K562 (cell line): ENCODE data around the gene FOLR2. TPM values are rescaled to one million over a fixed set of nuclear protein-coding genes. Genes with fewer than 3 reads are reported as not detected.

Experiments used
- ATAC-seq: fragments of 200-7000 bp; cut with Tn5 transposase; 3 replicates; pipeline ENCODE4 v1.9.1; 2020; ENCODE audit warnings: moderate library complexity
- BruUV-seq: library from RNA; stranded (reverse); fragments of 400-500 nt; replicated peaks from 2 replicates; lab custom pipeline; 2021; lab: Mats Ljungman, UMichigan
- CTCF ChIA-PET: fragments of 300-600 bp; formaldehyde crosslinking; extraction: SDS; loops from one replicate; lab custom pipeline; 2021; ENCODE audit warnings: low intra/inter-chr PET ratio; lab: Yijun Ruan, JAX
- POLR2A ChIA-PET: fragments of 300-600, 350-650 bp; sonication (Branson Sonifier 250); formaldehyde crosslinking; extraction: SDS; loops from one replicate; lab custom pipeline; 2021; ENCODE audit warnings: antibody characterized with exemption, inconsistent platforms; lab: Yijun Ruan, JAX
- DNase-seq, 4 experiments: peaks; one replicate each; pipeline versions ENCODE4 v3.0.0 to v3.0.0-alpha.2; 2011 to 2018; ENCODE audit warnings: low spot score in 3 of 4, mixed read lengths in 3 of 4; ENCODE audit errors: extremely low read depth in 1 of 4
- FAIRE-seq: peaks from 2 replicates; lab custom pipeline; 2011; peaks lifted over from hg19 to GRCh38; lab: Jason Lieb, UNC
- H2AFZ ChIP-seq: 2 replicates; pipeline ENCODE4 v1.6.0; 2011; ENCODE audit warnings: low read depth, low read length, control low read depth, inconsistent platforms
- H3K27ac ChIP-seq: fragments of 200-600 bp; 3 replicates; pipeline ENCODE4 v1.8.0; 2011; ENCODE audit warnings: low read depth, mild to moderate bottlenecking, control low read depth, inconsistent platforms, low read length, moderate library complexity, mixed read lengths; ENCODE audit errors: extremely low read depth
- H3K27me3 ChIP-seq, 2 experiments: fragments of 300-600 bp in 1 of 2; 2 replicates in 1 of 2; 3 replicates in 1 of 2; pipeline versions ENCODE4 v1.6.0 to v1.8.0; 2011; ENCODE audit warnings: inconsistent platforms in 2 of 2, low read length in 2 of 2, mild to moderate bottlenecking in 1 of 2, mixed read lengths in 1 of 2, moderate library complexity in 1 of 2; ENCODE audit not compliant: control insufficient read depth in 2 of 2, insufficient read depth in 2 of 2
- H3K36me3 ChIP-seq: fragments of 300-600 bp; 3 replicates; pipeline ENCODE4 v1.8.0; 2011; ENCODE audit warnings: mild to moderate bottlenecking, low read length, inconsistent platforms; ENCODE audit not compliant: control insufficient read depth, insufficient read depth
- H3K4me1 ChIP-seq, 2 experiments: fragments of 200-600 bp in 1 of 2; replicated peaks in 1 of 2; 2 replicates in 1 of 2; 3 replicates in 1 of 2; pipeline versions ENCODE4 v1.5.1 to v1.8.0; 2011; ENCODE audit warnings: inconsistent platforms in 2 of 2, low read length in 2 of 2, mild to moderate bottlenecking in 1 of 2, mixed read lengths in 1 of 2, moderate library complexity in 1 of 2; ENCODE audit not compliant: control insufficient read depth in 2 of 2, insufficient read depth in 2 of 2
- H3K4me2 ChIP-seq: 2 replicates; pipeline ENCODE4 v1.6.1; 2011; ENCODE audit warnings: low read length, control low read depth, inconsistent platforms, mixed read lengths; ENCODE audit not compliant: insufficient read depth
- H3K4me3 ChIP-seq: fragments of 200-600 bp; sonication (generic), shearing (Covaris generic); 2 replicates; pipeline ENCODE4 v1.5.1; 2016; ENCODE audit warnings: control low read depth, inconsistent platforms
- H3K79me2 ChIP-seq: fragments of 200-600 bp; 3 replicates; pipeline ENCODE4 v1.8.0; 2011; ENCODE audit warnings: low read length, inconsistent platforms; ENCODE audit not compliant: control insufficient read depth, insufficient read depth
- H3K9ac ChIP-seq, 2 experiments: 2 replicates each; pipeline versions ENCODE4 v1.6.0 to v1.6.1; 2011; ENCODE audit warnings: low read depth in 2 of 2, low read length in 2 of 2, control low read depth in 1 of 2, inconsistent platforms in 1 of 2, mild to moderate bottlenecking in 1 of 2, mixed read lengths in 1 of 2; ENCODE audit not compliant: insufficient read depth in 1 of 2
- H3K9me1 ChIP-seq: one replicate; pipeline ENCODE4 v1.6.0; 2011; ENCODE audit warnings: inconsistent platforms, mild to moderate bottlenecking, low read length, moderate library complexity; ENCODE audit not compliant: control insufficient read depth, insufficient read depth
- H3K9me3 ChIP-seq: replicated peaks from 2 replicates; pipeline ENCODE4 v1.5.1; 2011; ENCODE audit warnings: low read depth, low read length, inconsistent platforms; ENCODE audit not compliant: control insufficient read depth, insufficient read depth
- H4K20me1 ChIP-seq: replicated peaks from 2 replicates; pipeline ENCODE4 v1.6.1; 2011; ENCODE audit warnings: low read length, inconsistent platforms, mixed read lengths; ENCODE audit not compliant: control insufficient read depth, insufficient read depth
- CHD1 ChIP-seq: fragments of 200-600 bp; sonication (generic); IDR thresholded peaks from one replicate; pipeline ENCODE4 v1.6.1; 2012; ENCODE audit warnings: mild to moderate bottlenecking, moderate library complexity, low read length, inconsistent platforms
- HNRNPUL1 ChIP-seq: fragments of 200-400 bp; formaldehyde crosslinking; IDR thresholded peaks from 2 replicates; pipeline ENCODE4 v1.6.1; 2017; ENCODE audit warnings: low read length
- MAFG ChIP-seq: fragments of 450-650 bp; conservative IDR thresholded peaks from 2 replicates; pipeline ENCODE4 v1.6.1; 2016; ENCODE audit warnings: missing genetic modification characterization, missing compliant biosample characterization
- NR1H2 ChIP-seq: sonication (generic); formaldehyde crosslinking; IDR thresholded peaks from 2 replicates; pipeline ENCODE4 v1.4.0; 2020; ENCODE audit warnings: mild to moderate bottlenecking, missing genetic modification reagents
- POU5F1 ChIP-seq: fragments of 150-350 bp; IDR thresholded peaks from 2 replicates; pipeline ENCODE4 v1.6.1; 2014; ENCODE audit warnings: borderline replicate concordance, low read length, low read depth, mild to moderate bottlenecking; ENCODE audit not compliant: partially characterized antibody
- SIN3A ChIP-seq, 2 experiments: fragments of 150-350 bp in 1 of 2; IDR thresholded peaks; 2 replicates each; pipeline ENCODE4 v1.6.1; 2011 to 2016; ENCODE audit warnings: borderline replicate concordance in 2 of 2, low read depth in 2 of 2, low read length in 2 of 2, mild to moderate bottlenecking in 2 of 2, moderate library complexity in 2 of 2; ENCODE audit not compliant: control insufficient read depth in 1 of 2
- SPI1 ChIP-seq: IDR thresholded peaks from 2 replicates; pipeline ENCODE4 v1.6.1; 2011; ENCODE audit warnings: low read depth, low read length, control low read depth, borderline replicate concordance
- ZNF561 ChIP-seq: fragments of 450-650 bp; formaldehyde crosslinking; conservative IDR thresholded peaks from 2 replicates; pipeline ENCODE4 v1.4.0; 2020; ENCODE audit warnings: mild to moderate bottlenecking, moderate library complexity
- ZNF830 ChIP-seq: fragments of 250-450 bp; sonication (Bioruptor Pico); IDR thresholded peaks from 2 replicates; pipeline ENCODE4 v1.5.0; 2021; ENCODE audit warnings: mild to moderate bottlenecking
- ZSCAN29 ChIP-seq: fragments of 450-650 bp; IDR thresholded peaks from 2 replicates; pipeline ENCODE4 v1.6.1; 2017
- WGBS: fragments of 100-300 bp; shearing (Covaris generic); methylation state at CpG from one replicate; pipeline ENCODE4 v1.1.6; 2016; ENCODE audit warnings: low coverage, mixed read lengths; ENCODE audit not compliant: insufficient coverage; ENCODE audit errors: missing lambda C conversion rate; 5-methylcytosine and 5-hydroxymethylcytosine counted together
- in situ Hi-C: fragments of 300-500 bp; cut with MboI; formaldehyde crosslinking; loops from 4 replicates; pipeline ENCODE4 v1.15.0; 2018; ENCODE audit warnings: inconsistent platforms, mixed read lengths
- intact Hi-C: fragments of 100-400 bp; cut with micrococcal nuclease; formaldehyde crosslinking; loops from 2 replicates; pipeline ENCODE4 v1.14.2; 2022
- polyA plus RNA-seq, 8 experiments: library from polyadenylated mRNA; depleted of rRNA in 4 of 8; stranded (reverse) in 5 of 8; unstranded in 3 of 8; fragments of >200 nt; fragmentation: Nextera tagmentation in 2 of 8; fragmentation: Illumina TruSeq in 1 of 8; extraction: Ambion mirVana in 2 of 8; extraction: Trizol in 1 of 8; gene quantifications; 2 replicates each; pipeline versions ENCODE4 v1.2.1 to v1.2.3, GENCODE V29; 2011 to 2014; ENCODE audit warnings: inconsistent platforms in 1 of 8, missing spikeins in 1 of 8
- total RNA-seq, 7 experiments: library from RNA; depleted of rRNA in 6 of 7; stranded (reverse); fragments of >200 nt in 6 of 7; fragmentation: Illumina TruSeq in 2 of 7; extraction: Trizol in 2 of 7; gene quantifications; 2 replicates each; pipeline versions ENCODE4 v1.2.1 to v1.2.3, GENCODE V29; 2011 to 2021; ENCODE audit warnings: low replicate concordance in 1 of 7
- TF ChIP-seq, protein P1 (sequence below): fragments of 250-450 bp; sonication (Bioruptor Pico); IDR thresholded peaks from 2 replicates; pipeline ENCODE4 v1.9.0; 2021; ENCODE audit warnings: mild to moderate bottlenecking, inconsistent platforms
- TF ChIP-seq, protein P2 (sequence below), 2 experiments: fragments of 450-650 bp; IDR thresholded peaks; 2 replicates each; pipeline ENCODE4 v1.6.1; 2018; ENCODE audit warnings: mild to moderate bottlenecking in 2 of 2, low read depth in 1 of 2; ENCODE audit not compliant: partially characterized antibody in 2 of 2
- TF ChIP-seq, protein P3 (sequence below): sonication (generic); formaldehyde crosslinking; IDR thresholded peaks from 2 replicates; pipeline ENCODE4 v1.8.0; 2022; ENCODE audit warnings: mild to moderate bottlenecking, low read depth, missing genetic modification reagents

FOLR2 gene
- total and polyA plus RNA-seq, 9 of the 15 experiments (the other 6 are each of a cell fraction or from before 2014, with no cell fraction given): 0.27 TPM; not detected in 8

DNA sequence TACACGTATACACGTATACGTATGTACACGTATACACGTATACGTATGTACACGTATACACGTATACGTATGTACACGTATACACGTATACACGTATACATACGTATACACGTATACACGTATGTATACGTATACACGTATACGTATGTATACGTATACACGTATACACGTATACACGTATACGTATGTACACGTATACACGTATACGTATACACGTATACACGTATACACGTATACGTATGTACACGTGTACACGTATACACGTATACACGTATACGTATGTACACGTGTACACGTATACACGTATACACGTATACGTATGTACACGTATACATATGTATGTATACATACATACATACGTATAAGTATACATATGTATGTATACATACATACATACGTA is 15.1 kb upstream of the FOLR2 start (continued):
- TF ChIP-seq, protein P1, sequence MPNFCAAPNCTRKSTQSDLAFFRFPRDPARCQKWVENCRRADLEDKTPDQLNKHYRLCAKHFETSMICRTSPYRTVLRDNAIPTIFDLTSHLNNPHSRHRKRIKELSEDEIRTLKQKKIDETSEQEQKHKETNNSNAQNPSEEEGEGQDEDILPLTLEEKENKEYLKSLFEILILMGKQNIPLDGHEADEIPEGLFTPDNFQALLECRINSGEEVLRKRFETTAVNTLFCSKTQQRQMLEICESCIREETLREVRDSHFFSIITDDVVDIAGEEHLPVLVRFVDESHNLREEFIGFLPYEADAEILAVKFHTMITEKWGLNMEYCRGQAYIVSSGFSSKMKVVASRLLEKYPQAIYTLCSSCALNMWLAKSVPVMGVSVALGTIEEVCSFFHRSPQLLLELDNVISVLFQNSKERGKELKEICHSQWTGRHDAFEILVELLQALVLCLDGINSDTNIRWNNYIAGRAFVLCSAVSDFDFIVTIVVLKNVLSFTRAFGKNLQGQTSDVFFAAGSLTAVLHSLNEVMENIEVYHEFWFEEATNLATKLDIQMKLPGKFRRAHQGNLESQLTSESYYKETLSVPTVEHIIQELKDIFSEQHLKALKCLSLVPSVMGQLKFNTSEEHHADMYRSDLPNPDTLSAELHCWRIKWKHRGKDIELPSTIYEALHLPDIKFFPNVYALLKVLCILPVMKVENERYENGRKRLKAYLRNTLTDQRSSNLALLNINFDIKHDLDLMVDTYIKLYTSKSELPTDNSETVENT (CRISPR knock-in tag): peak; percentile 9; the same call in 1 of the 2 replicates
- TF ChIP-seq, all 486 proteins: peak for 28; not testable (repeated sequence) for 458

DNA sequence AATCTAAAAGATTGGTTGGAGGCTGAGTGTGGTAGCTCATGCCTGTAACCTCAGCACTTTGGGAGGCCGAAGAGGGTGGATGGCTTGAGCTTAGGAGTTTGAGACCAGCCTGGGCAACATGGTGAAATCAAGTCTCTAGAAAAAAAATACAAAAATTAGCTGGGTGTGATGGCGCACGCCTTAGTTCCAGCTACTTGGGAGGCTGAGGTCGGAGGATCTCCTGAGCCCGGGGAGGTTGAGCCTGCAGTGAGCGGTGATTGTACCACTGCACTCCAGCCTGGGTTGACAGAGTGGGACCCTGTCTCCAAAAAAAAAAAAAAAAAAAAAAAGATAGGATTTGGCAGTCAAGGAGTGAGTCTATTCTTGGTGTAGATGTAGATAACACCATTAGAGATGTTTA is 14.0 kb upstream of the FOLR2 start:
- ChIA-PET CTCF (no interaction called here), POLR2A (interaction anchor here (0.8 to 1.1 kb wide), 2 partner anchors 12 to 44 kb away, joined by 3 read pairs; no protein-coding TSS in a partner anchor)
- H3K9me3 ChIP-seq: peaks cover 3% of the 10 kb centered on the region
- H3K36me3 ChIP-seq: no peaks in the 10 kb centered on the region
- in situ Hi-C loops: no loop called here
- H3K27me3 ChIP-seq: no peaks in the 10 kb centered on the region
- no peak overlapping the region for H3K9ac ChIP-seq
- H3K4me3 ChIP-seq: no peak overlapping the region
- H3K27ac ChIP-seq: no peak overlapping the region
- WGBS: 68% methylated on average over 4 of the region's 6 CpGs
- no peak for ATAC-seq
- no TSS peak for BruUV-seq
- FAIRE-seq: no peak
- no peaks in the 10 kb centered on the region for H3K9me1 ChIP-seq
- H2AFZ ChIP-seq: no peak overlapping the region
- no peak overlapping the region for H3K4me2 ChIP-seq
- H3K79me2 ChIP-seq: no peaks in the 10 kb centered on the region
- DNase-seq: no peak
- no peaks in the 10 kb centered on the region for H4K20me1 ChIP-seq
- intact Hi-C loops: no loop called here
- no peaks in the 10 kb centered on the region; a peak in 1 of 5 replicates for H3K4me1 ChIP-seq
- TF ChIP-seq ZNF830 (no peak), MAFG (tag) (no peak), ZSCAN29 (no peak), CHD1 (no peak), NR1H2 (no peak), HNRNPUL1 (no peak), ZNF561 (no peak), SIN3A (IDR thresholded peaks at IDR 0.05; ENCODE audit: borderline replicate concordance in 2 of 2, control insufficient read depth in 1 of 2, low read depth in 2 of 2, low read length in 2 of 2) (no peak), SPI1 (no peak), POU5F1 (no peak)
- TF ChIP-seq, protein P2, sequence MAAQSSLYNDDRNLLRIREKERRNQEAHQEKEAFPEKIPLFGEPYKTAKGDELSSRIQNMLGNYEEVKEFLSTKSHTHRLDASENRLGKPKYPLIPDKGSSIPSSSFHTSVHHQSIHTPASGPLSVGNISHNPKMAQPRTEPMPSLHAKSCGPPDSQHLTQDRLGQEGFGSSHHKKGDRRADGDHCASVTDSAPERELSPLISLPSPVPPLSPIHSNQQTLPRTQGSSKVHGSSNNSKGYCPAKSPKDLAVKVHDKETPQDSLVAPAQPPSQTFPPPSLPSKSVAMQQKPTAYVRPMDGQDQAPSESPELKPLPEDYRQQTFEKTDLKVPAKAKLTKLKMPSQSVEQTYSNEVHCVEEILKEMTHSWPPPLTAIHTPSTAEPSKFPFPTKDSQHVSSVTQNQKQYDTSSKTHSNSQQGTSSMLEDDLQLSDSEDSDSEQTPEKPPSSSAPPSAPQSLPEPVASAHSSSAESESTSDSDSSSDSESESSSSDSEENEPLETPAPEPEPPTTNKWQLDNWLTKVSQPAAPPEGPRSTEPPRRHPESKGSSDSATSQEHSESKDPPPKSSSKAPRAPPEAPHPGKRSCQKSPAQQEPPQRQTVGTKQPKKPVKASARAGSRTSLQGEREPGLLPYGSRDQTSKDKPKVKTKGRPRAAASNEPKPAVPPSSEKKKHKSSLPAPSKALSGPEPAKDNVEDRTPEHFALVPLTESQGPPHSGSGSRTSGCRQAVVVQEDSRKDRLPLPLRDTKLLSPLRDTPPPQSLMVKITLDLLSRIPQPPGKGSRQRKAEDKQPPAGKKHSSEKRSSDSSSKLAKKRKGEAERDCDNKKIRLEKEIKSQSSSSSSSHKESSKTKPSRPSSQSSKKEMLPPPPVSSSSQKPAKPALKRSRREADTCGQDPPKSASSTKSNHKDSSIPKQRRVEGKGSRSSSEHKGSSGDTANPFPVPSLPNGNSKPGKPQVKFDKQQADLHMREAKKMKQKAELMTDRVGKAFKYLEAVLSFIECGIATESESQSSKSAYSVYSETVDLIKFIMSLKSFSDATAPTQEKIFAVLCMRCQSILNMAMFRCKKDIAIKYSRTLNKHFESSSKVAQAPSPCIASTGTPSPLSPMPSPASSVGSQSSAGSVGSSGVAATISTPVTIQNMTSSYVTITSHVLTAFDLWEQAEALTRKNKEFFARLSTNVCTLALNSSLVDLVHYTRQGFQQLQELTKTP (IDR thresholded peaks at IDR 0.05; ENCODE audit: low read depth in 1 of 2, partially characterized antibody in 2 of 2): no peak
- TF ChIP-seq, protein P3, sequence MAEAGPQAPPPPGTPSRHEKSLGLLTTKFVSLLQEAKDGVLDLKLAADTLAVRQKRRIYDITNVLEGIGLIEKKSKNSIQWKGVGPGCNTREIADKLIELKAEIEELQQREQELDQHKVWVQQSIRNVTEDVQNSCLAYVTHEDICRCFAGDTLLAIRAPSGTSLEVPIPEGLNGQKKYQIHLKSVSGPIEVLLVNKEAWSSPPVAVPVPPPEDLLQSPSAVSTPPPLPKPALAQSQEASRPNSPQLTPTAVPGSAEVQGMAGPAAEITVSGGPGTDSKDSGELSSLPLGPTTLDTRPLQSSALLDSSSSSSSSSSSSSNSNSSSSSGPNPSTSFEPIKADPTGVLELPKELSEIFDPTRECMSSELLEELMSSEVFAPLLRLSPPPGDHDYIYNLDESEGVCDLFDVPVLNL (CRISPR knock-in tag): no peak
